DMS153 treated with DMSO at 0.1 percent for 48 hours (cell line): Measurements from ENCODE around the gene MBD3L3.
"Not testable (repeated sequence)": the region's sequence is repeated elsewhere in the genome, so short reads cannot be mapped to it uniquely, and the experiment has no call there.

Experiments
- DNase-seq: peaks from one replicate; lab custom pipeline; 2025; ENCODE audit not compliant: unreplicated experiment; lab: John Stamatoyannopoulos, UW

The MBD3L3 gene

DNA sequence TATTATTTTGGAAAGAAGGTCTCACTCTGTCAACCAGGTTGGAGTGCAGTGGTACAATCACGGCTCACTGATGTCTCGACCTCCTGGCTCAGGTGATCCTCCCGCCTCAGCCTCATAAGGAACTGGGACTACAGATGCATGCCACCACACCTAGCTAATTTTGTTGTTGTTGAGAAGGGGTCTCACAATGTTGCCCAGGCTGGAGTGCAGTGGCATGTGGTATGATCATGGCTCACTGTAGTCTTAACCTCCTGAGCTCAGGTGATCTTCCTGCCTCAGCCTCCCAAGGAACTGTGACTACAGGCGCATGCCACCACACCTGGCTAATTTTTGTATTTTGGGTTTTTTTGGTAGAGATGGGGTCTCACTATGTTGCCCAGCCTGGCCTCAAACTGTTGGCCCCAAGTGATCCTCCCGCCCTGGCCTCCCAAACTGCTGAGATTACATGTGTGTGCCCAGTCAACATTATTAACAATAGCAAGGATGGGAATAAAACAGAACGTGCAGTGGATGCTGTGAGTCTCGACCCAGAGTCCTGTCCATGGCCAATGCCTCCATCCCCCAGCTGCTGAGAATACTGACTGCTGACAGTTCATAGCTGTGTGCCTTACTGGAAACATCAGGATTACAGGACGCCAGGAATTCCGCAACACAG lies 5.4 kb upstream of the MBD3L3 start:
- no peak for DNase-seq

DNA sequence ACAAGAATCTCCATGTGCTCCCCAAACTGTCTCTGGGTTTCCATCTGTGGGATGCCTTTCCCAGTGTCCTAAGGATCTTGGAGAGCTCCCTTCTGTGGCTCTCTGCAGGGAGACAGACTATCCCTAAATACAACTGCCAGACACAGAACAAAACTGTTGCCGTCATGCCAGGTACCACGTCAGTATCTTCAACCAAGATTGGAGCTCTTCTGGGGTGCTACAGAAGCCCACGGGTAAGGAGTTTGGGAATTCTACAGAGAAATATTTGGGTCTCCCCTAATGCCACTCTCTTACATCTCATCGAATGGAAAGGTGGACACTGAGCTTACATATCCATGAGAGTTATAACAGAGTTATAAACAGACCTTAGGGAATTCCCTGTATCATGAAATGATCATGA lies 4.9 kb upstream of the MBD3L3 start:
- DNase-seq = no peak

DNA sequence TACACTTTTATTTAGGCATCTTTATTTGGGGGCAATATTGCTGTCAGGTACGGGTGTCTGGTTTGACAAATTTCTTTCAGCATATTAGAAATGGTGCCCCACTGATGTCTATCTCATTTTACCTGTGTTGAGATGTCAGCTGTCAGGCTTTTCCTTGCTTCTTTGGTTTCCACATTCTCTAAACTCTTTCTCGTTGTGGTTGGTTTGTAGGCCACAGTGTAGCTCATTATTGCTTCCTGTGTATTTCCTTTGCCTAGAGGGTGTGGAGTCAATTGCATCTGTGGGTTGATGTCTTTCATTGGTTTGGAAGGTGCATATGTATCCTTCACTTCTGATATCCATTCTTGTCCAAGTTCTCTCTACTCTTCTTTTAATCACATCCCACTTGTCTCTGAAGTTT lies 1.5 kb upstream of the MBD3L3 start:
- not testable (repeated sequence) for DNase-seq

DNA sequence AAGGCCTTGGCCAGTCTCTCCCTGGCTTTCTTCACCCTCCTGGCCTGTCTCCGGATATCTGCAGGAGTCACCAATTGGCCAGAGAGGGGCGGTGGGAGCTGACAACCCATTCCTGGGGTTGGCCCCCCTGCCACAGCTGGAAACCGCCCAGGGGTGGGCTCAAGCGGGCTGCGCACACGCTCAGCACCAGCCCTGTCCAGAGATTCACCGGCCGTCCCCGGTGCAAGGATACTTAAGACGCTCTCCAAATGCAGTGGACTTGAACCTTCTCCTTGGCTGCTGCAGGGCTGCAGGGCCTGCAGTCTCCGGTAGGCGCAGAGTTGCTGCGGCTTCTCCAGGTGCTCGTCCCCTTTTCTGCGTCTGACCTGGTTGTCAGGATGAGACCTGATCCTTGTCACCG lies 2.1 kb downstream of the MBD3L3 start:
- DNase-seq = not testable (repeated sequence)

DNA sequence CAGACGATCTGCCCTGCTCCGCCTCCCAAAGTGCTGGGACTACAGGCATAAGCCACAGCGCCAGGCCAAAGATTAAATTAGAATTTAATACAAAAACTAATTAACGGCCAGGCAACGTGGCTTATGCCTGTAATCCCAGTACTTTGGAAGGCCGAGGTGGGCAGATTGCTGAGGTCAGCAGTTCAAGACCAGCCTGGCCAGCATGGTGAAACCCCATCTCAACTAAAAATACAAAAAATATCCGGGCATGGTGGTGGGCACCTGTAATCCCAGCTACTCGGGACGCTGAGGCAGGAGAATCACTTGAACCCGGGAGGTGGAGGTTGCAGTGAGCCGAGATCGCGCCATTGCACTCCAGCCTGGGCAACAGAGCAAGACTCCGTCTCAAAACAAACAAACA lies 2.8 kb downstream of the MBD3L3 start:
- DNase-seq = not testable (repeated sequence)

GRCh38 chr19:7054635-7055368 lies 3.7 kb downstream of the MBD3L3 start:
- not testable (repeated sequence) for DNase-seq

- DNase-seq = not testable (repeated sequence)
These were observed 5.6 kb downstream of the MBD3L3 start for GRCh38 chr19:7052896-7053295.

DNA sequence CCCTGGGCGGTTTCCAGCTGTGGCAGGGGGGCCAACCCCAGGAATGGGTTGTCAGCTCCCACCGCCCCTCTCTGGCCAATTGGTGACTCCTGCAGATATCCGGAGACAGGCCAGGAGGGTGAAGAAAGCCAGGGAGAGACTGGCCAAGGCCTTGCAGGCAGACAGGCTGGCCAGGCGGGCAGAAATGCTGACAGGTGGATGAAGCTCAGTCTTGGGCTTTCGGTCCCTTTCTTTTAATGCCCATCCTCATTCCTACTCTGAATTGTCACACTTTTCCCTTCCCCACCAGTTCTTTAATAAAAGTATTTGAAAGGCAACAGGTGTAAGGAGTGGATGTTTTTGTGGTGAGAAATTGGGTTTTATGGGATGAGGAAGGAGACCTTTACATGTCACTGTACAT lies 7.1 kb downstream of the MBD3L3 start:
- DNase-seq = not testable (repeated sequence)

GRCh38 chr19:7049021-7049420 lies 9.5 kb downstream of the MBD3L3 start, which contains the start of gene MBD3L2:
Gene MBD3L2 (plus strand): TSS chr19:7049321. CDS start chr19:7049374, 53 bp downstream.
- not testable (repeated sequence) for DNase-seq

- not testable (repeated sequence) for DNase-seq
These were observed 16.9 kb downstream of the MBD3L3 start for GRCh38 chr19:7041563-7041962.

- DNase-seq = not testable (repeated sequence)
These were observed 18.4 kb downstream of the MBD3L3 start, which contains the start of gene MBD3L4 for GRCh38 chr19:7040079-7040478. Gene MBD3L4 (minus strand): TSS chr19:7040179. CDS start chr19:7040144, 35 bp downstream.

- DNase-seq = not testable (repeated sequence)
These were observed 28.2 kb downstream of the MBD3L3 start, which contains the start of gene MBD3L5 for GRCh38 chr19:7030278-7030677. Gene MBD3L5 (plus strand): TSS chr19:7030578. CDS start chr19:7030612, 34 bp downstream.

DNA sequence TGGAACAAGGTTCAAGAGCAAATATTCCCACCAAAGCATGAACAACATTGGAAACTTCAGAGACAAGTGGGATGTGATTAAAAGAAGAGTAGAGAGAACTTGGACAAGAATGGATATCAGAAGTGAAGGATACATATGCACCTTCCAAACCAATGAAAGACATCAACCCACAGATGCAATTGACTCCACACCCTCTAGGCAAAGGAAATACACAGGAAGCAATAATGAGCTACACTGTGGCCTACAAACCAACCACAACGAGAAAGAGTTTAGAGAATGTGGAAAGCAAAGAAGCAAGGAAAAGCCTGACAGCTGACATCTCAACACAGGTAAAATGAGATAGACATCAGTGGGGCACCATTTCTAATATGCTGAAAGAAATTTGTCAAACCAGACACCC lies 29.7 kb downstream of the MBD3L3 start:
- not testable (repeated sequence) for DNase-seq

DNA sequence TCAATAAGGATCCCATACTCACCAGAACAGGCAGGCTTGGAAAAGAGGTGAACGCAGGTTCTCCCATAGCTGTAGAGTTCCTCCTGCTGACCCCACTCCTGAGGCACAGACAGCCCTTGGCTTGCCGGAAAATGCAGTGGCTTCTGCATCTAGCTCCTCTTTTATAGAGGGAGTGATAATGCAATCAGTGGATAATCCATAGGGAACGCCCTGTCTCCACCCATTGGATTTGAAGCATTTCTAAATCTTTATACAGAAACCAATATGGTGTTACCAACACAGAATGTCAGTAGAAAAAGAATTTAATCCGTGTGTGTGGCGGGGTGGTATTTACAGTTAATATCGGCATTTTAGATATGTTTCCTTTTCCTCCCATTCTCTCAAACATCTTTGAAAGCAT lies 37.1 kb downstream of the MBD3L3 start, which contains the start of gene MBD3L2B:
TSS of gene MBD3L2B (minus strand) at position 101 of the 400 bp plus-strand sequence. CDS start at position 67, 34 bp downstream.
- not testable (repeated sequence) for DNase-seq

- DNase-seq = no peak
These were observed 39.6 kb downstream of the MBD3L3 start for GRCh38 chr19:7018828-7019227.

- DNase-seq = no peak
These were observed 44.8 kb downstream of the MBD3L3 start for GRCh38 chr19:7013678-7014077.

GRCh38 chr19:7010722-7011593 lies 47.5 kb downstream of the MBD3L3 start:
- no peak for DNase-seq

DNA sequence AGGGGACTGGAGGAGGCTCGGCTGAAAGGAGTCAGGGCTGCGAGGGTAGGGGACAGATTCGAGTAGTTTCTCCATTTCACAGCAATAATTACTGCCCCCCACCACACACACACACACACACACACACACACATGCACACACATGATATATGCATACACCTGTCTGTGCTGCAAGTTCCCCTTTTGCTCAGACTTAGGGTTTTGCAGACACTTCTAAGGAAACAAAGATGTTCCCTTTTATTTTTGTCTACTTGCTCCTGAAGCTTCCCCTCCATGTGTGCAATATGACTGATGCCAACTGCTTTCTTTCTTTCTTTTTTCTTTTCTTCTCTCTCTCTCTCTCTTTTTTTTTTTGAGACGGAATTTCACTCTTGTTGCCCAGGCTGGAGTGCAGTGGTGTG lies 50.6 kb downstream of the MBD3L3 start:
- no peak for DNase-seq
